Upper lobe of left lung (tissue), 6 donors: ENCODE measurements around the gene NASP. TPM values are rescaled to one million over a fixed set of nuclear protein-coding genes. Genes with fewer than 3 reads are reported as not detected.
A peak's percentile ranks its signal among the peaks of the same experiment; 100 is the strongest.

Experiments
- ATAC-seq, 2 donors: fragments of 200-7000 bp; cut with Tn5 transposase; one replicate each; pipeline ENCODE4 v1.9.1; 2022; ENCODE audit warnings: mild to moderate bottlenecking in 2 of 2, moderate library complexity in 2 of 2; ENCODE audit not compliant: low FRiP score in 2 of 2
- DNase-seq, 2 donors: peaks; one replicate each; pipeline ENCODE4 v3.0.0-alpha.2; 2019 to 2020
- H3K27ac ChIP-seq, 4 donors: fragments of 200-600 bp; sonication (generic); one replicate each; pipeline ENCODE4 v1.5.1; 2016 to 2019
- H3K27me3 ChIP-seq, 4 donors: fragments of 200-600 bp; sonication (generic); one replicate each; pipeline ENCODE4 v1.5.1; 2017 to 2019
- H3K36me3 ChIP-seq, 4 donors: fragments of 200-600 bp; sonication (generic); one replicate each; pipeline ENCODE4 v1.5.1; 2016 to 2019
- H3K4me1 ChIP-seq, 4 donors: fragments of 200-600 bp; sonication (generic); one replicate each; pipeline ENCODE4 v1.5.1; 2018 to 2019
- H3K4me3 ChIP-seq, 4 donors: fragments of 200-600 bp; sonication (generic); one replicate each; pipeline ENCODE4 v1.5.1; 2017 to 2019; ENCODE audit warnings: mild to moderate bottlenecking in 2 of 4, moderate library complexity in 1 of 4
- H3K9me3 ChIP-seq, 4 donors: fragments of 200-600 bp; sonication (generic); one replicate each; pipeline ENCODE4 v1.5.1; 2018 to 2019
- CTCF ChIP-seq, 6 experiments: fragments of 450-650 bp in 4 of 6; fragments of 200-600 bp in 2 of 6; sonication (generic) in 2 of 6; IDR thresholded peaks; one replicate each; pipeline ENCODE4 v1.5.1; 2016 to 2019; ENCODE audit warnings: antibody characterized with exemption in 6 of 6
- EP300 ChIP-seq, 4 donors: sonication (generic); formaldehyde crosslinking; IDR thresholded peaks; one replicate each; pipeline ENCODE4 v1.5.1; 2017; ENCODE audit warnings: antibody characterized with exemption in 4 of 4, control low read depth in 2 of 4
- POLR2A ChIP-seq, 4 donors: fragments of 450-650 bp; IDR thresholded peaks; one replicate each; pipeline ENCODE4 v1.5.1; 2016 to 2017; ENCODE audit warnings: antibody characterized with exemption in 4 of 4, mild to moderate bottlenecking in 2 of 4
- POLR2AphosphoS5 ChIP-seq, 2 donors: sonication (generic); formaldehyde crosslinking; IDR thresholded peaks; one replicate each; pipeline ENCODE4 v1.5.1; 2017; ENCODE audit warnings: antibody characterized with exemption in 2 of 2
- WGBS, 2 donors: methylation state at CpG; one replicate each; pipeline ENCODE4 v1.1.5; 2017 to 2018; 5-methylcytosine and 5-hydroxymethylcytosine counted together
- total RNA-seq, 6 donors: library from RNA; depleted of rRNA in 4 of 6; stranded (reverse); fragments of >200 nt in 4 of 6; gene quantifications; one replicate each; pipeline versions ENCODE4 v1.1.0 to v1.2.1, GENCODE V29; 2016 to 2021
- donor health status: DM: no; HTN: no; CAD: no; lungs with moderate emphysema.
- donor health status: DM: no; HTN: yes; CAD: no; lungs with severe emphysema.

The NASP gene
- total RNA-seq, 6 donors from 2014 or later = 43.5 to 94.3 (median 59.5) TPM

DNA sequence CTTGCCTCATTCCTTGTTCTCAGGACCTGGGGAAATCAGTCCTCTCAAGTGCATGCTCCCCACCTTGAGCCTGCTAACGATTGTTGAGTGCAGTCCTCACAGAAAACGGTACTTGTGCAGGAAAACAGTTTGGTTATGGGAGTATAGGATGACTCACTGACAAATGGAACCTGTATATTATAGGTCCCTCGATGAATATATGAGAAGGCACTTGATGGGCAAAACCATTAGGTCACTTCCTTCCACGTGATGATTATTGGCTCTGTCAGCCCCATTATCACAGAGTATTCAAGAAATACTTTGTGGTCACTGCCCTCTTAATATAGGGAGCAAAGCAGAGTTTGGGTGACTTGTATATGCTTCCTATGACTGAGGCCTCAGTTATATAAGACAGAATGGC is 33.8 kb downstream of the NASP start:
- WGBS, 2 donors = 68 to 73% methylated on average over 4 of the region's 4 CpGs
- H3K9me3 ChIP-seq = no peaks in the 10 kb centered on the region
- DNase-seq = no peak
- no peak for TF ChIP-seq CTCF (IDR thresholded peaks at IDR 0.05)
- TF ChIP-seq EP300 (IDR thresholded peaks at IDR 0.05) = no peak
- TF ChIP-seq POLR2A (IDR thresholded peaks at IDR 0.05) = no peak
- TF ChIP-seq POLR2AphosphoS5 (IDR thresholded peaks at IDR 0.05) = no peak
- H3K27me3 ChIP-seq = no peaks in the 10 kb centered on the region
- peaks cover 9 to 21% (median 11%) of the 10 kb centered on the region in 4 donors for H3K4me1 ChIP-seq
- ATAC-seq = no peak
- H3K36me3 ChIP-seq = peaks cover 23 to 66% (median 51%) of the 10 kb centered on the region in 4 donors
- no peak overlapping the region for H3K27ac ChIP-seq
- no peak overlapping the region for H3K4me3 ChIP-seq

DNA sequence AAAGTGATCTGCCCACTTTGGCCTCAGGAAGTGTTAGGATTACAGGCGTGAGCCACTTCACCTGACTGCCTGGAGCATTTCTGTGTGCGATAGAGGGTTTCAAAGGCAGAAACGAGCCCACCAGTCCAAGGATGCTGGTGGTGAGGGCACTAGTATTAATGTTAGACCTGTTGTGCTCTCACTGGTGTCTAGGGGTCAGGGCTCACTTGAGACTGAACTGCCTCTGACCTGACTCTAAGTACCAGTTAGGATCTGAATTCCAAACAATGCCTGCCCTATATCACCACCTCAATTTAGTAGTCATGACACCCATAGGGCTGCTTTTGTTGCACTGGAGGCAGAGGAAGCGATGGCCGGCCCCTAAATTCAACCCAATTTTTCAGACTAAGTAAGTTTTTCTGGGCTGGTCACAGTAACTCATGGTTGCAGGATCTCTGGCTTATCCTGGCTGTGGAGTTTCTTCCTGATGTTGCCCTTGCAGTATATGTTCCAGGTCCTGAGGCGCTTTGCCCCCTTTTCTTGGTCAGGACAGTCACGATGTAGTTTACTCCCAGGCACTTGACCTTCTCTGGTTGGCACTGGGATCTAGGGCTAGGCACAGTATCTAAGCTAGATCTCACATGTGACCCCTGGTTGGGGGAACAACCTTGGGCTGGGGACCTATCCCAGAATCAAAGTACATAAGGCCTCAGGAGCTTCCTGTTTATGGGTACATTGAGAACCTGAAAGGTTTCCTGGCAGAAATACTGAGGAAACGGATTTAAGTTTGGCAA is 35.5 kb downstream of the NASP start:
- DNase-seq = no peak
- WGBS, 2 donors = 68 to 80% methylated on average over 5 to 8 of the region's 8 CpGs
- Histone ChIP-seq H3K4me3 (no peak overlapping the region), H3K27me3 (no peaks in the 10 kb centered on the region), H3K36me3 (peaks cover 23 to 67% (median 52%) of the 10 kb centered on the region in 4 donors), H3K4me1 (peaks cover 9 to 21% (median 11%) of the 10 kb centered on the region in 4 donors), H3K9me3 (no peaks in the 10 kb centered on the region), H3K27ac (peak overlapping the region in 3 of 4 donors; percentile 58 to 79 (median 61))
- peak in 1 of 4 donors; percentile 14 for TF ChIP-seq EP300 (IDR thresholded peaks at IDR 0.05)
- TF ChIP-seq CTCF (IDR thresholded peaks at IDR 0.05) = no peak
- TF ChIP-seq POLR2AphosphoS5 (IDR thresholded peaks at IDR 0.05) = peak in 1 of 2 donors; percentile 8
- no peak for ATAC-seq

DNA sequence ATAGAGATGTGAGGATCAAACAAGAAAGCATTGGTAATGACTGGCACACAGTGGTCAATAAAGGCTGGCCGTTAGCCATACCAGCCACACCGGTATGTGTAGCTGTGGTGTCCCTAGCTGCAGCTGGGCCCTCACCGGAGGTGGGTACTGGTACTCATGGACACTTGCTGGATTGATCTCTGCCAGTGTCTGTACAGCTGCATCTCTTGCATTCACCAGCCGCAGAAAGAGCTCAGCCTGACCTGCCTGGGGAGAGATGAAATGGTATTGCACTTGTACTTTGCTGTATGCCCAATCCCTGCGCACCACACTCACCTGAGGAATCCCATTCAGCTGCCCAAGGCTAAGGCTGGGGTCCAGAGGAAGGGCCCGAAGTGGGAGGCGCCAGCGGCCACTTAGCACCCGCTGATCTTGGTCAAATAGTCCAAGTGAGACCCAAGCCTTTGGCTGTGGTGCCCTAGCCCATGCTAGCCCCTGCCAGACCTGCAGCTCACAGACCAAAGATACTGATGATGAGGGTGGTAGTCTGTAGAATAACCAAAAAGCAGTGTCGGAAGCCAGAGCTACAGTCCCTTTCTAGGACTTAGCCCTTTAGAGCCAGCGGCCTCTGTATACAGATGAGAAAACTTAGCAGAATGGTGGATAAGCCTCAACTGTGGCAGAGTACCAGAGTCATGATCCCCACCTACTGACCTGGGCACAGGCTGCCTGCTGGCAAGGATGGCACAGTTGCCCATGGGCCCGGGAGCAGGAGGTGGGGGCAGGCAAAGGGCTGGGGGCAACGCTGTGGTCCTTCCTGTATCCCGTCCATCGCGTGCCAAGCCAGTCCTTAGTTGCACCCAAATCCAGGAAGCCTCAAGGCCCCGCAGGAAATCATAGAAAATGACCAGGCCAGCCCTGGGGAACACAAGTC is 37.0 kb downstream of the NASP start:
- H3K4me1 ChIP-seq = peaks cover 9 to 21% (median 11%) of the 10 kb centered on the region in 4 donors
- TF ChIP-seq CTCF (IDR thresholded peaks at IDR 0.05) (no peak), POLR2AphosphoS5 (IDR thresholded peaks at IDR 0.05) (no peak), POLR2A (IDR thresholded peaks at IDR 0.05) (no peak), EP300 (IDR thresholded peaks at IDR 0.05) (peak in 1 of 4 donors; percentile 17)
- H3K36me3 ChIP-seq = peaks cover 16 to 60% (median 43%) of the 10 kb centered on the region in 4 donors
- peak overlapping the region; percentile 10 to 79 (median 62) for H3K27ac ChIP-seq
- no peaks in the 10 kb centered on the region for H3K27me3 ChIP-seq
- H3K9me3 ChIP-seq = no peaks in the 10 kb centered on the region
- ATAC-seq (no peak), DNase-seq (peak in 1 of 2 donors; percentile 47)
- WGBS, 2 donors = 79 to 83% methylated on average over 9 to 17 of the region's 17 CpGs
- H3K4me3 ChIP-seq = no peak overlapping the region

- no peaks in the 10 kb centered on the region for H3K9me3 ChIP-seq
- peak overlapping the region; percentile 52 to 79 (median 62) for H3K27ac ChIP-seq
- no peak overlapping the region for H3K4me3 ChIP-seq
- H3K4me1 ChIP-seq = peaks cover 9 to 21% (median 11%) of the 10 kb centered on the region in 4 donors
- peak; percentile 17 to 31 for ATAC-seq
- 68% methylated on average over 3 of the region's 3 CpGs; no CpG with 5 or more reads in 1 of the 2 donors for WGBS, 2 donors
- no peak for TF ChIP-seq CTCF (IDR thresholded peaks at IDR 0.05)
- TF ChIP-seq POLR2AphosphoS5 (IDR thresholded peaks at IDR 0.05) = peak in 1 of 2 donors; percentile 11
- no peak for DNase-seq
- H3K27me3 ChIP-seq = no peaks in the 10 kb centered on the region
- peaks cover 11 to 60% (median 39%) of the 10 kb centered on the region in 4 donors for H3K36me3 ChIP-seq
These were observed 37.6 kb downstream of the NASP start for GRCh38 chr1:45621501-45621836.
